ENCODE measurements around the gene PRB3. TPM values are rescaled to one million over a fixed set of nuclear protein-coding genes. Genes with fewer than 3 reads are reported as not detected.

The PRB3 gene
- total and polyA plus RNA-seq, 2 of the 8 experiments (the other 6 are each of a cell fraction or from before 2014, with no cell fraction given) = 0.09 to 0.67 TPM

DNA sequence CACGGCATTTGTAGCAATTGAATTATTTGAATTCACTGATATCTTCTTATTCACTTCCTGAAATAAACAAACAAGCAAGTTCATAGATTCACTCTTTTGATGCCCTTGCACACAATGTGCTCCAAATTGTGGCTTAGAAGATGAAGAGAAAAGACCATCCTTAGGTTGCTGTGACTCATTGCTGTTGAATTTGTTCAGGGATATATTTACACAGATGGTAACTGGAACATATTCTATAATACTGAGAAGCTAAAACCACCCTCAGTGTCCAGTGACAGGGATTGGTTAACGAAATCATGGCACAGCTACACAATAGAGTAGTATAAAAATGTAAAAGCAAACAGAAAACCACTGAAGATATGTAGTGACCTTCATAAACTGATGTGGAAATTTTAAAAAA is 37.6 kb upstream of the PRB3 start:
- Histone ChIP-seq H2BK20ac (ENCODE audit: low read length) (no peak overlapping the region), H3K56ac (replicated peaks; ENCODE audit: insufficient read length, low read depth, low read length) (no peak overlapping the region), H2AK5ac (ENCODE audit: low read depth, low read length) (no peak overlapping the region), H4K20me1 (replicated peaks in 1 of 2; ENCODE audit: control insufficient read depth in 1 of 2, insufficient read depth in 2 of 2, low read length in 2 of 2) (no peaks in the 10 kb centered on the region), H3K79me2 (ENCODE audit: control insufficient read depth in 1 of 2, insufficient read depth in 2 of 2, low read length in 2 of 2) (no peaks in the 10 kb centered on the region), H2AFZ (ENCODE audit: low read length) (no peak overlapping the region), H2BK120ac (replicated peaks; ENCODE audit: low read depth, low read length) (no peak overlapping the region), H3K36me3 (ENCODE audit: control insufficient read depth in 2 of 4, insufficient read depth in 4 of 4, low read length in 3 of 4) (no peaks in the 10 kb centered on the region), H3K4me3 (ENCODE audit: extremely low read depth in 1 of 4, insufficient read depth in 2 of 4, low read depth in 3 of 4, low read length in 4 of 4) (no peak overlapping the region), H3K4me2 (ENCODE audit: insufficient read depth in 1 of 2, low read depth in 2 of 2, low read length in 2 of 2) (no peak overlapping the region), H3K79me1 (ENCODE audit: low read depth, low read length) (no peaks in the 10 kb centered on the region), H3K23me2 (ENCODE audit: low read depth, low read length) (no peaks in the 10 kb centered on the region), H3K14ac (ENCODE audit: insufficient read length) (no peak overlapping the region), H4K5ac (ENCODE audit: insufficient read length, low read depth, low read length) (no peak overlapping the region), H3K9me3 (ENCODE audit: insufficient read depth in 2 of 2, low read depth in 1 of 2, low read length in 1 of 2) (no peaks in the 10 kb centered on the region), H4K8ac (ENCODE audit: extremely low read depth, insufficient read depth, low read length) (no peak overlapping the region), H2BK12ac (ENCODE audit: low read depth, low read length) (no peak overlapping the region), H3K9ac (replicated peaks in 1 of 4; ENCODE audit: extremely low read depth in 1 of 4, low read depth in 3 of 4, low read length in 3 of 4) (no peak overlapping the region), H2BK15ac (ENCODE audit: low read length) (no peak overlapping the region), H3K27ac (ENCODE audit: low read depth, low read length) (no peak overlapping the region), H4K91ac (replicated peaks; ENCODE audit: insufficient read length, low read length) (no peak overlapping the region), H3K4me1 (replicated peaks in 1 of 4; ENCODE audit: control insufficient read depth in 3 of 4, insufficient read depth in 4 of 4, low read length in 3 of 4) (no peaks in the 10 kb centered on the region), H3K18ac (ENCODE audit: extremely low read depth, low read length) (no peak overlapping the region), H3K23ac (ENCODE audit: insufficient read length) (no peak overlapping the region), H2BK5ac (ENCODE audit: low read depth, low read length) (no peak overlapping the region), H3K27me3 (replicated peaks in 1 of 4; ENCODE audit: control insufficient read depth in 3 of 4, extremely low read depth in 1 of 4, insufficient read depth in 3 of 4, low read length in 3 of 4) (no peaks in the 10 kb centered on the region), H3K4ac (replicated peaks; ENCODE audit: insufficient read length, low read depth, low read length) (no peak overlapping the region)
- DNase-seq (ENCODE audit: low read depth in 1 of 2, low spot score in 2 of 2) (no peak), FAIRE-seq (no peak)
- CTCF ChIA-PET (ENCODE audit: partially characterized antibody) = no interaction called here
- WGBS, 2 experiments (ENCODE audit: extremely low coverage in 1 of 2, insufficient coverage in 1 of 2, insufficient read length in 1 of 2, insufficient replicate concordance in 2 of 2, low coverage in 1 of 2, low lambda C conversion rate in 2 of 2, missing lambda C conversion rate in 1 of 2) = 94% methylated on average over 2 of the region's 2 CpGs; no CpG with 5 or more reads in 1 of the 2 experiments
- POLR2A ChIA-PET (ENCODE audit: partially characterized antibody) = no interaction called here
- TF ChIP-seq, protein P1, sequence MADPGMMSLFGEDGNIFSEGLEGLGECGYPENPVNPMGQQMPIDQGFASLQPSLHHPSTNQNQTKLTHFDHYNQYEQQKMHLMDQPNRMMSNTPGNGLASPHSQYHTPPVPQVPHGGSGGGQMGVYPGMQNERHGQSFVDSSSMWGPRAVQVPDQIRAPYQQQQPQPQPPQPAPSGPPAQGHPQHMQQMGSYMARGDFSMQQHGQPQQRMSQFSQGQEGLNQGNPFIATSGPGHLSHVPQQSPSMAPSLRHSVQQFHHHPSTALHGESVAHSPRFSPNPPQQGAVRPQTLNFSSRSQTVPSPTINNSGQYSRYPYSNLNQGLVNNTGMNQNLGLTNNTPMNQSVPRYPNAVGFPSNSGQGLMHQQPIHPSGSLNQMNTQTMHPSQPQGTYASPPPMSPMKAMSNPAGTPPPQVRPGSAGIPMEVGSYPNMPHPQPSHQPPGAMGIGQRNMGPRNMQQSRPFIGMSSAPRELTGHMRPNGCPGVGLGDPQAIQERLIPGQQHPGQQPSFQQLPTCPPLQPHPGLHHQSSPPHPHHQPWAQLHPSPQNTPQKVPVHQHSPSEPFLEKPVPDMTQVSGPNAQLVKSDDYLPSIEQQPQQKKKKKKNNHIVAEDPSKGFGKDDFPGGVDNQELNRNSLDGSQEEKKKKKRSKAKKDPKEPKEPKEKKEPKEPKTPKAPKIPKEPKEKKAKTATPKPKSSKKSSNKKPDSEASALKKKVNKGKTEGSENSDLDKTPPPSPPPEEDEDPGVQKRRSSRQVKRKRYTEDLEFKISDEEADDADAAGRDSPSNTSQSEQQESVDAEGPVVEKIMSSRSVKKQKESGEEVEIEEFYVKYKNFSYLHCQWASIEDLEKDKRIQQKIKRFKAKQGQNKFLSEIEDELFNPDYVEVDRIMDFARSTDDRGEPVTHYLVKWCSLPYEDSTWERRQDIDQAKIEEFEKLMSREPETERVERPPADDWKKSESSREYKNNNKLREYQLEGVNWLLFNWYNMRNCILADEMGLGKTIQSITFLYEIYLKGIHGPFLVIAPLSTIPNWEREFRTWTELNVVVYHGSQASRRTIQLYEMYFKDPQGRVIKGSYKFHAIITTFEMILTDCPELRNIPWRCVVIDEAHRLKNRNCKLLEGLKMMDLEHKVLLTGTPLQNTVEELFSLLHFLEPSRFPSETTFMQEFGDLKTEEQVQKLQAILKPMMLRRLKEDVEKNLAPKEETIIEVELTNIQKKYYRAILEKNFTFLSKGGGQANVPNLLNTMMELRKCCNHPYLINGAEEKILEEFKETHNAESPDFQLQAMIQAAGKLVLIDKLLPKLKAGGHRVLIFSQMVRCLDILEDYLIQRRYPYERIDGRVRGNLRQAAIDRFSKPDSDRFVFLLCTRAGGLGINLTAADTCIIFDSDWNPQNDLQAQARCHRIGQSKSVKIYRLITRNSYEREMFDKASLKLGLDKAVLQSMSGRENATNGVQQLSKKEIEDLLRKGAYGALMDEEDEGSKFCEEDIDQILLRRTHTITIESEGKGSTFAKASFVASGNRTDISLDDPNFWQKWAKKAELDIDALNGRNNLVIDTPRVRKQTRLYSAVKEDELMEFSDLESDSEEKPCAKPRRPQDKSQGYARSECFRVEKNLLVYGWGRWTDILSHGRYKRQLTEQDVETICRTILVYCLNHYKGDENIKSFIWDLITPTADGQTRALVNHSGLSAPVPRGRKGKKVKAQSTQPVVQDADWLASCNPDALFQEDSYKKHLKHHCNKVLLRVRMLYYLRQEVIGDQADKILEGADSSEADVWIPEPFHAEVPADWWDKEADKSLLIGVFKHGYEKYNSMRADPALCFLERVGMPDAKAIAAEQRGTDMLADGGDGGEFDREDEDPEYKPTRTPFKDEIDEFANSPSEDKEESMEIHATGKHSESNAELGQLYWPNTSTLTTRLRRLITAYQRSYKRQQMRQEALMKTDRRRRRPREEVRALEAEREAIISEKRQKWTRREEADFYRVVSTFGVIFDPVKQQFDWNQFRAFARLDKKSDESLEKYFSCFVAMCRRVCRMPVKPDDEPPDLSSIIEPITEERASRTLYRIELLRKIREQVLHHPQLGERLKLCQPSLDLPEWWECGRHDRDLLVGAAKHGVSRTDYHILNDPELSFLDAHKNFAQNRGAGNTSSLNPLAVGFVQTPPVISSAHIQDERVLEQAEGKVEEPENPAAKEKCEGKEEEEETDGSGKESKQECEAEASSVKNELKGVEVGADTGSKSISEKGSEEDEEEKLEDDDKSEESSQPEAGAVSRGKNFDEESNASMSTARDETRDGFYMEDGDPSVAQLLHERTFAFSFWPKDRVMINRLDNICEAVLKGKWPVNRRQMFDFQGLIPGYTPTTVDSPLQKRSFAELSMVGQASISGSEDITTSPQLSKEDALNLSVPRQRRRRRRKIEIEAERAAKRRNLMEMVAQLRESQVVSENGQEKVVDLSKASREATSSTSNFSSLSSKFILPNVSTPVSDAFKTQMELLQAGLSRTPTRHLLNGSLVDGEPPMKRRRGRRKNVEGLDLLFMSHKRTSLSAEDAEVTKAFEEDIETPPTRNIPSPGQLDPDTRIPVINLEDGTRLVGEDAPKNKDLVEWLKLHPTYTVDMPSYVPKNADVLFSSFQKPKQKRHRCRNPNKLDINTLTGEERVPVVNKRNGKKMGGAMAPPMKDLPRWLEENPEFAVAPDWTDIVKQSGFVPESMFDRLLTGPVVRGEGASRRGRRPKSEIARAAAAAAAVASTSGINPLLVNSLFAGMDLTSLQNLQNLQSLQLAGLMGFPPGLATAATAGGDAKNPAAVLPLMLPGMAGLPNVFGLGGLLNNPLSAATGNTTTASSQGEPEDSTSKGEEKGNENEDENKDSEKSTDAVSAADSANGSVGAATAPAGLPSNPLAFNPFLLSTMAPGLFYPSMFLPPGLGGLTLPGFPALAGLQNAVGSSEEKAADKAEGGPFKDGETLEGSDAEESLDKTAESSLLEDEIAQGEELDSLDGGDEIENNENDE (IDR thresholded peaks at IDR 0.05; ENCODE audit: insufficient replicate concordance, low read length) = no peak
